HepG2 (cell line): ENCODE data around the gene SDHAF3. TPM values are rescaled to one million over a fixed set of nuclear protein-coding genes. Genes with fewer than 3 reads are reported as not detected.
A peak's percentile ranks its signal among the peaks of the same experiment; 100 is the strongest.

Experiments used
- BHLHE40 ChIP-seq: IDR thresholded peaks from 2 replicates; pipeline ENCODE4 v1.6.1; 2011; ENCODE audit warnings: low read length, improper control_type of control experiment
- BORCS8-MEF2B ChIP-seq: sonication (generic); formaldehyde crosslinking; IDR thresholded peaks from 2 replicates; pipeline ENCODE4 v1.8.0; 2022; ENCODE audit warnings: mild to moderate bottlenecking, missing genetic modification reagents
- CREM ChIP-seq, 2 experiments: sonication (generic) in 1 of 2; formaldehyde crosslinking in 1 of 2; IDR thresholded peaks; 2 replicates each; pipeline versions ENCODE4 v1.4.0 to v1.6.1; 2016 to 2020; ENCODE audit warnings: antibody characterized with exemption in 1 of 2, mild to moderate bottlenecking in 1 of 2, missing genetic modification reagents in 1 of 2
- GABPA ChIP-seq, 2 experiments: IDR thresholded peaks; 2 replicates each; pipeline ENCODE4 v1.6.1; 2011 to 2016; ENCODE audit warnings: low read depth in 2 of 2, low read length in 1 of 2, missing biosample characterization in 1 of 2, missing genetic modification characterization in 1 of 2
- IRF1 ChIP-seq: sonication (generic); formaldehyde crosslinking; IDR thresholded peaks from 2 replicates; pipeline ENCODE4 v1.4.0; 2020; ENCODE audit warnings: low read depth, mild to moderate bottlenecking, missing genetic modification reagents
- MTA1 ChIP-seq: sonication (generic); formaldehyde crosslinking; IDR thresholded peaks from 2 replicates; pipeline ENCODE4 v1.4.0; 2020; ENCODE audit warnings: missing genetic modification reagents, mild to moderate bottlenecking, borderline replicate concordance
- MXD4 ChIP-seq: IDR thresholded peaks from 2 replicates; pipeline ENCODE4 v1.6.1; 2016; ENCODE audit warnings: mild to moderate bottlenecking, missing biosample characterization, missing genetic modification reagents
- PHF20 ChIP-seq: sonication (generic); formaldehyde crosslinking; IDR thresholded peaks from 2 replicates; pipeline ENCODE4 v1.5.0; 2020; ENCODE audit warnings: mild to moderate bottlenecking, missing genetic modification reagents
- PHF5A ChIP-seq: IDR thresholded peaks from one replicate; pipeline ENCODE4 v1.6.1; 2018; ENCODE audit warnings: low read depth, missing genetic modification reagents; ENCODE audit not compliant: unreplicated experiment
- RBFOX2 ChIP-seq: fragments of 200-400 bp; formaldehyde crosslinking; IDR thresholded peaks from 2 replicates; pipeline ENCODE4 v1.6.1; 2017; ENCODE audit warnings: low read depth, mild to moderate bottlenecking, low read length
- TBX2 ChIP-seq: sonication (generic); formaldehyde crosslinking; IDR thresholded peaks from 2 replicates; pipeline ENCODE4 v1.5.0; 2020; ENCODE audit warnings: missing genetic modification reagents, mild to moderate bottlenecking, borderline replicate concordance
- YEATS2 ChIP-seq: sonication (generic); formaldehyde crosslinking; IDR thresholded peaks from 2 replicates; pipeline ENCODE4 v1.4.0; 2020; ENCODE audit warnings: missing genetic modification reagents, borderline replicate concordance
- ZNF234 ChIP-seq: sonication (generic); formaldehyde crosslinking; conservative IDR thresholded peaks from 2 replicates; pipeline ENCODE4 v1.5.1; 2020; ENCODE audit warnings: mild to moderate bottlenecking, missing genetic modification reagents
- ZNF678 ChIP-seq: sonication (generic); formaldehyde crosslinking; IDR thresholded peaks from 2 replicates; pipeline ENCODE4 v1.4.0; 2020; ENCODE audit warnings: mild to moderate bottlenecking, missing genetic modification reagents
- ZNF749 ChIP-seq: sonication (generic); formaldehyde crosslinking; IDR thresholded peaks from 2 replicates; pipeline ENCODE4 v1.8.0; 2022; ENCODE audit warnings: mild to moderate bottlenecking, missing genetic modification reagents, moderate library complexity, borderline replicate concordance
- ZNF781 ChIP-seq: sonication (generic); formaldehyde crosslinking; IDR thresholded peaks from 2 replicates; pipeline ENCODE4 v1.5.1; 2020; ENCODE audit warnings: borderline replicate concordance, mild to moderate bottlenecking, missing genetic modification reagents; ENCODE audit errors: not compliant biosample characterization
- polyA plus RNA-seq, 8 experiments: library from polyadenylated mRNA; depleted of rRNA in 3 of 8; stranded (reverse) in 7 of 8; unstranded in 1 of 8; fragments of >200 nt; fragmentation: Illumina TruSeq in 4 of 8; extraction: Trizol in 4 of 8; gene quantifications; 2 replicates each; pipeline versions ENCODE4 v1.2.1 to v1.2.3, GENCODE V29; 2011 to 2016; ENCODE audit warnings: low read depth in 4 of 8, missing spikeins in 1 of 8, mixed read lengths in 1 of 8; ENCODE audit not compliant: insufficient read depth in 1 of 8
- total RNA-seq, 5 experiments: library from RNA; depleted of rRNA; stranded (reverse); fragments of >200 nt; fragmentation: Illumina TruSeq; extraction: Trizol; gene quantifications; 2 replicates each; pipeline ENCODE4 v1.2.3, GENCODE V29; 2016; ENCODE audit warnings: low read depth in 1 of 5
- TF ChIP-seq, protein P1 (sequence below): sonication (generic); formaldehyde crosslinking; IDR thresholded peaks from 2 replicates; pipeline ENCODE4 v1.5.1; 2020; ENCODE audit warnings: missing genetic modification reagents, mild to moderate bottlenecking, borderline replicate concordance
- TF ChIP-seq, protein P2 (sequence below): sonication (generic); formaldehyde crosslinking; IDR thresholded peaks from 2 replicates; pipeline ENCODE4 v1.5.0; 2020; ENCODE audit warnings: mild to moderate bottlenecking, missing genetic modification reagents, moderate library complexity

The SDHAF3 gene
- total and polyA plus RNA-seq, 2 of the 13 experiments (the other 11 are each of a cell fraction or from before 2014, with no cell fraction given): 15.2 to 32.6 TPM

DNA sequence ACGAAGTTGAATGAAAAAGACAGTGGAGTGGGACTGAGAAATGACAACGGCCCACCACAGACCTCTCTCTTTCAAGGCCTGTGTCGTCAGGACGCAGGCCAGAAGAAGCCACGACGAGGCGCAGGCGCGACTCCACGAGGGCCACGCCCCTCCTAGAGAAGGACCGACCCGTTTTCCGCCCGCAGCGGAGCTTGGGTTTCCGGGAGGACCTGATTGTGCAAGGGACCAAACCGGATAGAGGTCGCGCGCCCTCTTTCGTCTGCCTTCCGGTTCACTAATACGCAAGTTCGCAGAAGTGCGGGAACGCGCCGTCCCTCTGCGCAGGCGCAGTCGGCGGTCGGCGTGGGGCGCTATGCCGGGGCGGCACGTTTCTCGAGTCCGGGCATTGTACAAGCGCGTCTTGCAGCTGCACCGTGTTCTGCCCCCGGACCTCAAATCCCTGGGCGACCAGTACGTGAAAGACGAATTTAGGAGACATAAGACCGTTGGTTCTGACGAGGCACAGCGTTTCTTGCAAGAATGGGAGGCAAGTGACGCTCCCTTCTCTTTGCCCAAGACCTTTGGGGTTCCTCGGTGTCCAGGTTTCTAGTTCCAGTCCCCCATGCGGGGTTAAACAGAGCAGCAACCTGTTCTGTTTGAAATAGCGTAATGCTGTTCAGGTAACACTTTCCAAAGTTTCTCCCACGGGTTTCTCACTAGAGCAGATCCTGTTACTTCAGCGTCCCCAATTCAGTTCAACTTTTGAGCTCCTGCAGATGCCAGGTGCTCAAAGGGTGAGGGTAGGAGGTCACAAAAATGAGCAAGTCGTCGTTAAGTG, at the start of gene SDHAF3 (continued):
- TF ChIP-seq GABPA (IDR thresholded peaks at IDR 0.05; ENCODE audit: low read depth, low read length): peak; percentile 99
- TF ChIP-seq GABPA (CRISPR knock-in tag; IDR thresholded peaks at IDR 0.05; ENCODE audit: low read depth): peak; percentile 99
- TF ChIP-seq MXD4 (CRISPR knock-in tag): peak; percentile 74; the same call in 1 of the 2 replicates
- peak; percentile 87 for TF ChIP-seq BHLHE40
- TF ChIP-seq IRF1 (CRISPR knock-in tag): no peak; the same call in 1 of the 2 replicates
- TF ChIP-seq ZNF781 (CRISPR knock-in tag): peak; percentile 95
- TF ChIP-seq YEATS2 (CRISPR knock-in tag): peak; percentile 95
- TF ChIP-seq CREM (IDR thresholded peaks at IDR 0.05): peak; percentile 72
- no peak for TF ChIP-seq CREM (CRISPR knock-in tag; IDR thresholded peaks at IDR 0.05)
- TF ChIP-seq, protein P1, sequence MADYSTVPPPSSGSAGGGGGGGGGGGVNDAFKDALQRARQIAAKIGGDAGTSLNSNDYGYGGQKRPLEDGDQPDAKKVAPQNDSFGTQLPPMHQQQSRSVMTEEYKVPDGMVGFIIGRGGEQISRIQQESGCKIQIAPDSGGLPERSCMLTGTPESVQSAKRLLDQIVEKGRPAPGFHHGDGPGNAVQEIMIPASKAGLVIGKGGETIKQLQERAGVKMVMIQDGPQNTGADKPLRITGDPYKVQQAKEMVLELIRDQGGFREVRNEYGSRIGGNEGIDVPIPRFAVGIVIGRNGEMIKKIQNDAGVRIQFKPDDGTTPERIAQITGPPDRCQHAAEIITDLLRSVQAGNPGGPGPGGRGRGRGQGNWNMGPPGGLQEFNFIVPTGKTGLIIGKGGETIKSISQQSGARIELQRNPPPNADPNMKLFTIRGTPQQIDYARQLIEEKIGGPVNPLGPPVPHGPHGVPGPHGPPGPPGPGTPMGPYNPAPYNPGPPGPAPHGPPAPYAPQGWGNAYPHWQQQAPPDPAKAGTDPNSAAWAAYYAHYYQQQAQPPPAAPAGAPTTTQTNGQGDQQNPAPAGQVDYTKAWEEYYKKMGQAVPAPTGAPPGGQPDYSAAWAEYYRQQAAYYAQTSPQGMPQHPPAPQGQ: no peak
- peak; percentile 96 for TF ChIP-seq BORCS8-MEF2B
- TF ChIP-seq PHF5A (CRISPR knock-in tag): peak; percentile 33
- peak; percentile 87; the same call in 1 of the 2 replicates for TF ChIP-seq ZNF678
- TF ChIP-seq RBFOX2: peak; percentile 94
- TF ChIP-seq TBX2 (CRISPR knock-in tag): peak; percentile 79; the same call in 1 of the 2 replicates
- TF ChIP-seq ZNF749 (CRISPR knock-in tag): peak; percentile 38; the same call in 1 of the 2 replicates
- TF ChIP-seq MTA1 (CRISPR knock-in tag): peak; percentile 88; the same call in 1 of the 2 replicates
- TF ChIP-seq PHF20 (CRISPR knock-in tag): peak; percentile 97
- no peak for TF ChIP-seq ZNF234 (CRISPR knock-in tag)
- TF ChIP-seq, protein P2, sequence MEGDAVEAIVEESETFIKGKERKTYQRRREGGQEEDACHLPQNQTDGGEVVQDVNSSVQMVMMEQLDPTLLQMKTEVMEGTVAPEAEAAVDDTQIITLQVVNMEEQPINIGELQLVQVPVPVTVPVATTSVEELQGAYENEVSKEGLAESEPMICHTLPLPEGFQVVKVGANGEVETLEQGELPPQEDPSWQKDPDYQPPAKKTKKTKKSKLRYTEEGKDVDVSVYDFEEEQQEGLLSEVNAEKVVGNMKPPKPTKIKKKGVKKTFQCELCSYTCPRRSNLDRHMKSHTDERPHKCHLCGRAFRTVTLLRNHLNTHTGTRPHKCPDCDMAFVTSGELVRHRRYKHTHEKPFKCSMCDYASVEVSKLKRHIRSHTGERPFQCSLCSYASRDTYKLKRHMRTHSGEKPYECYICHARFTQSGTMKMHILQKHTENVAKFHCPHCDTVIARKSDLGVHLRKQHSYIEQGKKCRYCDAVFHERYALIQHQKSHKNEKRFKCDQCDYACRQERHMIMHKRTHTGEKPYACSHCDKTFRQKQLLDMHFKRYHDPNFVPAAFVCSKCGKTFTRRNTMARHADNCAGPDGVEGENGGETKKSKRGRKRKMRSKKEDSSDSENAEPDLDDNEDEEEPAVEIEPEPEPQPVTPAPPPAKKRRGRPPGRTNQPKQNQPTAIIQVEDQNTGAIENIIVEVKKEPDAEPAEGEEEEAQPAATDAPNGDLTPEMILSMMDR: peak; percentile 76
